A549 (cell line): ENCODE data around the gene FAM170B. TPM values are rescaled to one million over a fixed set of nuclear protein-coding genes. Genes with fewer than 3 reads are reported as not detected.

Experiments
- ATAC-seq, 2 experiments: fragments of 200-7000 bp in 1 of 2; fragments of >200 bp in 1 of 2; cut with Nextera tagmentation in 1 of 2; cut with Tn5 transposase in 1 of 2; 3 replicates each; pipeline versions ENCODE4 v1.8.0 to v1.9.1; 2018 to 2020; ENCODE audit warnings: mild to moderate bottlenecking in 1 of 2, moderate library complexity in 1 of 2
- CTCF ChIA-PET: fragments of 300-600 bp; sonication (Branson Sonifier 250); formaldehyde crosslinking; extraction: SDS; loops from one replicate; lab custom pipeline; 2021; ENCODE audit warnings: antibody characterized with exemption, inconsistent platforms; lab: Yijun Ruan, JAX
- POLR2A ChIA-PET: fragments of 350-600 bp; formaldehyde crosslinking; extraction: SDS; loops from one replicate; lab custom pipeline; 2021; ENCODE audit warnings: antibody characterized with exemption, inconsistent platforms; lab: Yijun Ruan, JAX
- DNase-seq, 2 experiments: peaks; one replicate each; pipeline versions ENCODE4 v3.0.0 to v3.0.0-alpha.2; 2011 to 2016; ENCODE audit warnings: low read depth in 1 of 2, low spot score in 1 of 2
- FAIRE-seq: peaks from 2 replicates; lab custom pipeline; 2011; peaks lifted over from hg19 to GRCh38; lab: Jason Lieb, UNC
- H3K27ac ChIP-seq, 2 experiments: fragments of >200 bp; sonication (Bioruptor Twin); formaldehyde crosslinking; 3 replicates each; pipeline ENCODE4 v1.5.1; 2016 to 2017
- H3K4me1 ChIP-seq: fragments of >200 bp; sonication (Bioruptor Twin); formaldehyde crosslinking; 3 replicates; pipeline ENCODE4 v1.6.1; 2016
- H3K4me2 ChIP-seq: fragments of >200 bp; sonication (Bioruptor Twin); formaldehyde crosslinking; 3 replicates; pipeline ENCODE4 v1.6.1; 2016
- H3K4me3 ChIP-seq: fragments of >200 bp; sonication (Bioruptor Twin); formaldehyde crosslinking; 3 replicates; pipeline ENCODE4 v1.5.1; 2016
- H3K9me3 ChIP-seq: fragments of >200 bp; sonication (Bioruptor Twin); formaldehyde crosslinking; 3 replicates; pipeline ENCODE4 v1.6.1; 2016
- ATOH8 ChIP-seq: fragments of 250-450 bp; sonication (Bioruptor Pico); IDR thresholded peaks from 2 replicates; pipeline ENCODE4 v1.5.0; 2020; ENCODE audit warnings: low read depth, mild to moderate bottlenecking, moderate library complexity
- BHLHE40 ChIP-seq: IDR thresholded peaks from 2 replicates; pipeline ENCODE4 v1.6.1; 2012; ENCODE audit warnings: low read depth, low read length, inconsistent platforms
- CEBPB ChIP-seq, 2 experiments: fragments of >200 bp in 1 of 2; sonication (Bioruptor Twin) in 1 of 2; formaldehyde crosslinking in 1 of 2; IDR thresholded peaks; 2 replicates each; pipeline ENCODE4 v1.6.1; 2012 to 2016
- CHD2 ChIP-seq: fragments of 150-350 bp; IDR thresholded peaks from 2 replicates; pipeline ENCODE4 v1.6.1; 2014; ENCODE audit warnings: low read length; ENCODE audit not compliant: partially characterized antibody
- CHD4 ChIP-seq: fragments of 200-600 bp; sonication (generic); IDR thresholded peaks from 2 replicates; pipeline ENCODE4 v1.6.1; 2016; ENCODE audit warnings: antibody characterized with exemption, mild to moderate bottlenecking, borderline replicate concordance
- EHMT2 ChIP-seq: fragments of 200-600 bp; sonication (generic); IDR thresholded peaks from 2 replicates; pipeline ENCODE4 v1.6.1; 2016; ENCODE audit warnings: antibody characterized with exemption, low read depth, mild to moderate bottlenecking, moderate library complexity
- ELK1 ChIP-seq: fragments of 150-350 bp; IDR thresholded peaks from 2 replicates; pipeline ENCODE4 v1.6.1; 2014; ENCODE audit warnings: low read depth, mild to moderate bottlenecking, low read length
- EP300 ChIP-seq, 2 experiments: fragments of >200 bp; sonication (Bioruptor Twin); formaldehyde crosslinking; IDR thresholded peaks; 2 replicates in 1 of 2; 3 replicates in 1 of 2; pipeline ENCODE4 v1.6.1; 2016 to 2017
- FOSB ChIP-seq: fragments of 250-450 bp; sonication (Bioruptor Pico); IDR thresholded peaks from 2 replicates; pipeline ENCODE4 v1.5.0; 2020; ENCODE audit warnings: mild to moderate bottlenecking, moderate library complexity
- FOXS1 ChIP-seq: fragments of 250-450 bp; sonication (Bioruptor Pico); IDR thresholded peaks from 2 replicates; pipeline ENCODE4 v1.5.0; 2020; ENCODE audit warnings: mild to moderate bottlenecking, moderate library complexity
- HEYL ChIP-seq: fragments of 250-450 bp; sonication (Bioruptor Pico); IDR thresholded peaks from 2 replicates; pipeline ENCODE4 v1.8.0; 2021; ENCODE audit warnings: mild to moderate bottlenecking, moderate library complexity
- HOXB13 ChIP-seq: fragments of 250-450 bp; sonication (Bioruptor Pico); IDR thresholded peaks from 2 replicates; pipeline ENCODE4 v1.5.0; 2020; ENCODE audit warnings: low read depth, mild to moderate bottlenecking, moderate library complexity
- KDM1A ChIP-seq: fragments of 200-600 bp; sonication (generic); IDR thresholded peaks from 2 replicates; pipeline ENCODE4 v1.6.1; 2016; ENCODE audit warnings: low read depth, mild to moderate bottlenecking
- KDM5A ChIP-seq: fragments of 200-600 bp; sonication (generic); IDR thresholded peaks from 2 replicates; pipeline ENCODE4 v1.6.1; 2016; ENCODE audit warnings: antibody characterized with exemption, mild to moderate bottlenecking
- MAX ChIP-seq: IDR thresholded peaks from 2 replicates; pipeline ENCODE4 v1.6.1; 2012
- MYC ChIP-seq: IDR thresholded peaks from 2 replicates; pipeline ENCODE4 v1.6.1; 2012; ENCODE audit warnings: mild to moderate bottlenecking, inconsistent platforms, low read length, improper control_type of control experiment, borderline replicate concordance
- NFE2L2 ChIP-seq: fragments of 150-350 bp; conservative IDR thresholded peaks from 2 replicates; pipeline ENCODE4 v1.6.1; 2014; ENCODE audit warnings: low read length
- NPAS2 ChIP-seq: fragments of 250-450 bp; sonication (Bioruptor Pico); IDR thresholded peaks from 2 replicates; pipeline ENCODE4 v1.8.0; 2022; ENCODE audit warnings: mild to moderate bottlenecking, moderate library complexity, borderline replicate concordance
- NR3C1 ChIP-seq: fragments of >200 bp; sonication (Bioruptor Twin); formaldehyde crosslinking; IDR thresholded peaks from 3 replicates; pipeline ENCODE4 v1.6.1; 2017
- PBX3 ChIP-seq: IDR thresholded peaks from 2 replicates; pipeline ENCODE4 v1.6.1; 2012
- PHF8 ChIP-seq: fragments of 200-600 bp; sonication (generic); IDR thresholded peaks from 2 replicates; pipeline ENCODE4 v1.6.1; 2016; ENCODE audit warnings: low read depth, mild to moderate bottlenecking, antibody characterized with exemption, moderate library complexity, borderline replicate concordance
- POLR2A ChIP-seq: IDR thresholded peaks from 2 replicates; pipeline ENCODE4 v1.6.1; 2012; ENCODE audit warnings: mild to moderate bottlenecking, low read length
- RAD21 ChIP-seq, 2 experiments: fragments of >200 bp in 1 of 2; sonication (Bioruptor Twin) in 1 of 2; formaldehyde crosslinking in 1 of 2; IDR thresholded peaks in 1 of 2; conservative IDR thresholded peaks in 1 of 2; 2 replicates in 1 of 2; 3 replicates in 1 of 2; pipeline ENCODE4 v1.6.1; 2012 to 2018; ENCODE audit warnings: inconsistent platforms in 1 of 2
- RARB ChIP-seq: fragments of 250-450 bp; sonication (Bioruptor Pico); IDR thresholded peaks from 2 replicates; pipeline ENCODE4 v1.8.0; 2021; ENCODE audit warnings: mild to moderate bottlenecking, moderate library complexity
- RCOR1 ChIP-seq: fragments of 150-350 bp; IDR thresholded peaks from 2 replicates; pipeline ENCODE4 v1.6.1; 2014; ENCODE audit warnings: antibody characterized with exemption, low read length, low read depth
- RNF2 ChIP-seq: fragments of 200-600 bp; sonication (generic); IDR thresholded peaks from 2 replicates; pipeline ENCODE4 v1.6.1; 2016; ENCODE audit warnings: low read depth, mild to moderate bottlenecking, antibody characterized with exemption, moderate library complexity, borderline replicate concordance
- SMC3 ChIP-seq: fragments of >200 bp; sonication (Bioruptor Twin); formaldehyde crosslinking; IDR thresholded peaks from 3 replicates; pipeline ENCODE4 v1.6.1; 2018; ENCODE audit warnings: inconsistent platforms
- ZFP36 ChIP-seq: fragments of 450-650 bp; IDR thresholded peaks from 2 replicates; pipeline ENCODE4 v1.6.1; 2014; ENCODE audit warnings: borderline replicate concordance; ENCODE audit not compliant: partially characterized antibody
- ZNF302 ChIP-seq: fragments of 250-450 bp; sonication (Bioruptor Pico); IDR thresholded peaks from 2 replicates; pipeline ENCODE4 v1.9.0; 2021; ENCODE audit warnings: inconsistent platforms, mild to moderate bottlenecking, moderate library complexity
- ZSCAN20 ChIP-seq: fragments of 250-450 bp; sonication (Bioruptor Pico); IDR thresholded peaks from 2 replicates; pipeline ENCODE4 v1.8.0; 2022; ENCODE audit warnings: mild to moderate bottlenecking, moderate library complexity
- WGBS: methylation state at CpG from one replicate; pipeline ENCODE4 v1.1.6; 2017; ENCODE audit errors: missing lambda C conversion rate; 5-methylcytosine and 5-hydroxymethylcytosine counted together
- polyA plus RNA-seq, 4 experiments: library from polyadenylated mRNA; depleted of rRNA in 3 of 4; stranded (reverse); fragments of >200 nt; fragmentation: RNase III in 1 of 4; extraction: RNeasy Plus Mini Kit Qiagen cat#74134 plus additional on column Dnase treatment in 1 of 4; gene quantifications; 2 replicates in 3 of 4; 3 replicates in 1 of 4; pipeline ENCODE4 v1.2.3, GENCODE V29; 2011 to 2017

Gene FAM170B
- polyA plus RNA-seq, 2 of the 4 experiments (the other 2 are of a cell fraction), result not detected

- ChIA-PET POLR2A (no interaction called here), CTCF (interaction anchor here (0.9 to 2.3 kb wide), 5 partner anchors 8 to 516 kb away, joined by 3 to 12 read pairs (median 7); no protein-coding TSS in a partner anchor)
- 27% methylated on average over 4 of the region's 4 CpGs for whole genome bisulfite sequencing
- Histone ChIP-seq H3K4me3 (no peak overlapping the region), H3K4me1 (no peaks in the 10 kb centered on the region), H3K27ac (no peak overlapping the region), H3K4me2 (no peak overlapping the region)
- ATAC-seq, result no peak
- DNase-seq, result no peak
- FAIRE-seq, result no peak
- no peak for TF ChIP-seq NPAS2 (CRISPR knock-in tag)
- no peak for TF ChIP-seq MAX
- TF ChIP-seq RNF2, result no peak
- no peak for TF ChIP-seq ZFP36
- no peak for TF ChIP-seq POLR2A
- TF ChIP-seq CHD2, result no peak
- TF ChIP-seq, all 56 proteins: peak for 0
- H3K9me3 ChIP-seq, result no peaks in the 10 kb centered on the region
Observed at GRCh38 chr10:49172061-49172776, 38.4 kb upstream of the FAM170B start.

- ChIA-PET CTCF (interaction anchor here (0.9 to 2.2 kb wide), 5 partner anchors 9 to 515 kb away, joined by 3 to 7 read pairs (median 3); no protein-coding TSS in a partner anchor), POLR2A (no interaction called here)
- no peak for TF ChIP-seq FOXS1
- no peak for TF ChIP-seq HEYL
- no peak for TF ChIP-seq RNF2
- no peak for TF ChIP-seq EP300 (IDR thresholded peaks at IDR 0.05)
- TF ChIP-seq CHD4, result no peak
- no peak for TF ChIP-seq EHMT2
- TF ChIP-seq NPAS2 (CRISPR knock-in tag), result no peak
- no peak for TF ChIP-seq NFE2L2
- TF ChIP-seq CHD2, result no peak
- no peak for TF ChIP-seq ATOH8 (CRISPR knock-in tag)
- TF ChIP-seq NR3C1, result no peak
- TF ChIP-seq RCOR1, result no peak
- no peak for TF ChIP-seq RAD21 (conservative IDR thresholded peaks at IDR 0.05 in 1 of 2, IDR thresholded peaks at IDR 0.05 in 1 of 2)
- TF ChIP-seq HOXB13 (CRISPR knock-in tag), result no peak
- Histone ChIP-seq H3K9me3 (no peaks in the 10 kb centered on the region), H3K4me2 (no peak overlapping the region), H3K27ac (no peak overlapping the region), H3K4me1 (no peaks in the 10 kb centered on the region), H3K4me3 (no peak overlapping the region)
- 38% methylated on average over 7 of the region's 7 CpGs for WGBS
- FAIRE-seq (no peak), ATAC-seq (no peak), DNase-seq (no peak)
Observed at GRCh38 chr10:49171326-49172060, 37.7 kb upstream of the FAM170B start.

- CTCF ChIA-PET, result interaction anchor here (0.9 to 1.2 kb wide), 2 partner anchors 9 to 513 kb away, joined by 3 read pairs; no protein-coding TSS in a partner anchor
- Histone ChIP-seq H3K4me2 (no peak overlapping the region), H3K4me1 (no peaks in the 10 kb centered on the region), H3K4me3 (no peak overlapping the region), H3K27ac (no peak overlapping the region), H3K9me3 (no peaks in the 10 kb centered on the region)
- WGBS, result 16% methylated on average over 5 of the region's 6 CpGs
- no peak for ATAC-seq
- DNase-seq, result no peak
- POLR2A ChIA-PET, result no interaction called here
- FAIRE-seq, result no peak
- TF ChIP-seq MYC (no peak), HOXB13 (CRISPR knock-in tag) (no peak), KDM1A (no peak), RAD21 (conservative IDR thresholded peaks at IDR 0.05 in 1 of 2, IDR thresholded peaks at IDR 0.05 in 1 of 2) (no peak), KDM5A (no peak), ELK1 (no peak), PHF8 (no peak), CEBPB (IDR thresholded peaks at IDR 0.05) (no peak), PBX3 (no peak), CHD4 (no peak), FOSB (CRISPR knock-in tag) (no peak), RARB (CRISPR knock-in tag) (no peak), EHMT2 (no peak), ZNF302 (CRISPR knock-in tag) (no peak), SMC3 (no peak), ZSCAN20 (CRISPR knock-in tag) (no peak), BHLHE40 (no peak)
Observed at GRCh38 chr10:49170632-49171325, 37.0 kb upstream of the FAM170B start.
